GM23338 (cell line): ENCODE data around the gene KDELR1. TPM values are rescaled to one million over a fixed set of nuclear protein-coding genes. Genes with fewer than 3 reads are reported as not detected.

ENCODE experiments used
- ATAC-seq: fragments of 200-7000 bp; cut with Tn5 transposase; 3 replicates; pipeline ENCODE4 v1.9.1; 2020
- DNase-seq: peaks from one replicate; pipeline ENCODE4 v3.0.0-alpha.2; 2015; ENCODE audit warnings: low spot score
- H2AFZ ChIP-seq: fragments of 200-600 bp; sonication (generic); 2 replicates; pipeline ENCODE4 v1.8.0; 2016; ENCODE audit warnings: antibody characterized with exemption, mild to moderate bottlenecking, moderate library complexity
- H3F3A ChIP-seq: fragments of 200-600 bp; sonication (generic); replicated peaks from 2 replicates; pipeline ENCODE4 v1.8.0; 2017; ENCODE audit warnings: antibody characterized with exemption, mixed run types, low read depth
- H3K27ac ChIP-seq: fragments of 200-600 bp; sonication (generic); 2 replicates; pipeline ENCODE4 v1.6.1; 2016; ENCODE audit warnings: low read depth
- H3K27me3 ChIP-seq: fragments of 200-600 bp; sonication (generic); 2 replicates; pipeline ENCODE4 v1.8.0; 2016; ENCODE audit warnings: mild to moderate bottlenecking, mixed run types, moderate library complexity; ENCODE audit not compliant: insufficient read depth
- H3K36me3 ChIP-seq: fragments of 200-600 bp; sonication (generic); 2 replicates; pipeline ENCODE4 v1.8.0; 2016; ENCODE audit warnings: mild to moderate bottlenecking; ENCODE audit not compliant: insufficient read depth
- H3K4me1 ChIP-seq: fragments of 200-600 bp; sonication (generic); 2 replicates; pipeline ENCODE4 v1.8.0; 2016; ENCODE audit warnings: mild to moderate bottlenecking, moderate library complexity; ENCODE audit not compliant: insufficient read depth
- H3K4me2 ChIP-seq: fragments of 200-600 bp; sonication (generic); 2 replicates; pipeline ENCODE4 v1.7.1; 2017; ENCODE audit warnings: mixed run types
- H3K4me3 ChIP-seq: fragments of 200-600 bp; sonication (generic); 2 replicates; pipeline ENCODE4 v1.6.1; 2016; ENCODE audit warnings: mixed run types
- H3K79me2 ChIP-seq: fragments of 200-600 bp; sonication (generic); replicated peaks from 2 replicates; pipeline ENCODE4 v1.8.0; 2017; ENCODE audit warnings: mild to moderate bottlenecking; ENCODE audit not compliant: insufficient read depth
- H3K9me2 ChIP-seq: fragments of 200-600 bp; sonication (generic); 2 replicates; pipeline ENCODE4 v1.8.0; 2017; ENCODE audit not compliant: insufficient read depth
- H4K20me1 ChIP-seq: fragments of 200-600 bp; sonication (generic); replicated peaks from 2 replicates; pipeline ENCODE4 v1.8.0; 2017; ENCODE audit warnings: mild to moderate bottlenecking; ENCODE audit not compliant: insufficient read depth
- H3K27ac Mint-ChIP-seq: 2 replicates; pipeline ENCODE4 v1.8.0; 2020; ENCODE audit warnings: inconsistent platforms, mild to moderate bottlenecking, moderate library complexity, mixed read lengths
- H3K27me3 Mint-ChIP-seq: 3 replicates; pipeline ENCODE4 v1.8.0; 2022; ENCODE audit warnings: low read depth, mild to moderate bottlenecking, moderate library complexity, mixed read lengths, inconsistent platforms; ENCODE audit not compliant: insufficient read depth, poor library complexity
- H3K36me3 Mint-ChIP-seq: 3 replicates; pipeline ENCODE4 v1.8.0; 2021; ENCODE audit warnings: low read depth, mild to moderate bottlenecking, inconsistent platforms, moderate library complexity, mixed read lengths
- H3K4me1 Mint-ChIP-seq: 3 replicates; pipeline ENCODE4 v1.8.0; 2020; ENCODE audit warnings: mild to moderate bottlenecking, inconsistent platforms, mixed read lengths
- H3K4me3 Mint-ChIP-seq: 3 replicates; pipeline ENCODE4 v1.8.0; 2021; ENCODE audit warnings: moderate library complexity, mild to moderate bottlenecking, inconsistent platforms, mixed read lengths
- H3K9me3 Mint-ChIP-seq: 3 replicates; pipeline ENCODE4 v1.8.0; 2020; ENCODE audit warnings: moderate library complexity, mild to moderate bottlenecking, inconsistent platforms, mixed read lengths
- CREB1 ChIP-seq: fragments of 250-450 bp; sonication (Bioruptor Pico); IDR thresholded peaks from 2 replicates; pipeline ENCODE4 v1.5.0; 2020; ENCODE audit warnings: low read depth, mild to moderate bottlenecking, moderate library complexity
- CTCF ChIP-seq, 2 experiments: fragments of 200-600 bp in 1 of 2; sonication (generic) in 1 of 2; conservative IDR thresholded peaks; 2 replicates each; pipeline versions ENCODE4 v1.5.1 to v1.6.1; 2016 to 2017; ENCODE audit warnings: antibody characterized with exemption in 2 of 2, low read depth in 2 of 2, mild to moderate bottlenecking in 2 of 2, moderate library complexity in 1 of 2
- EZH2phosphoT487 ChIP-seq: fragments of 200-600 bp; sonication (generic); IDR thresholded peaks from one replicate; pipeline ENCODE4 v1.8.1; 2018; ENCODE audit warnings: antibody characterized with exemption; ENCODE audit not compliant: unreplicated experiment
- JUNB ChIP-seq: IDR thresholded peaks from one replicate; pipeline ENCODE4 v1.6.1; 2016; ENCODE audit warnings: antibody characterized with exemption; ENCODE audit not compliant: unreplicated experiment
- NANOG ChIP-seq: IDR thresholded peaks from 2 replicates; pipeline ENCODE4 v1.6.1; 2016; ENCODE audit warnings: antibody characterized with exemption, borderline replicate concordance
- POLR2AphosphoS5 ChIP-seq: IDR thresholded peaks from 2 replicates; pipeline ENCODE4 v1.6.1; 2016; ENCODE audit warnings: antibody characterized with exemption, low read depth
- REST ChIP-seq: IDR thresholded peaks from one replicate; pipeline ENCODE4 v1.6.1; 2018; ENCODE audit warnings: antibody characterized with exemption; ENCODE audit not compliant: unreplicated experiment
- ZNF114 ChIP-seq: fragments of 250-450 bp; sonication (Bioruptor Pico); IDR thresholded peaks from 2 replicates; pipeline ENCODE4 v1.5.0; 2020; ENCODE audit warnings: mild to moderate bottlenecking, moderate library complexity
- ZNF331 ChIP-seq: fragments of 250-450 bp; sonication (Bioruptor Pico); IDR thresholded peaks from 2 replicates; pipeline ENCODE4 v1.5.0; 2020; ENCODE audit warnings: low read depth, mild to moderate bottlenecking, moderate library complexity
- ZNF462 ChIP-seq: fragments of 250-450 bp; sonication (Bioruptor Pico); IDR thresholded peaks from 2 replicates; pipeline ENCODE4 v1.5.0; 2020; ENCODE audit warnings: mild to moderate bottlenecking, moderate library complexity
- polyA plus RNA-seq: library from polyadenylated mRNA; unstranded; fragments of >200 nt; fragmentation: Nextera tagmentation; extraction: Ambion mirVana; gene quantifications from 2 replicates; pipeline ENCODE4 v1.2.1, GENCODE V29; 2016
- total RNA-seq: library from RNA; depleted of rRNA; stranded (reverse); fragments of >200 nt; shearing (Covaris generic); gene quantifications from 2 replicates; pipeline ENCODE4 v1.2.3, GENCODE V29; 2014

The KDELR1 gene
- total and polyA plus RNA-seq, 2 experiments from 2014 or later, result 176 to 184 TPM

GRCh38 chr19:48354332-48354992 lies 36.9 kb downstream of the KDELR1 start:
- Mint-ChIP-seq H3K36me3 (peaks cover 3% of the 10 kb centered on the region; the same call in 1 of the 3 replicates), H3K4me3 (no peak overlapping the region), H3K27me3 (peaks cover 9% of the 10 kb centered on the region), H3K9me3 (0 out of 3 replicates have a peak, but pooled peaks cover 3% of the 10 kb centered on the region), H3K27ac (peak overlapping the region; percentile 65; the same call in 1 of the 2 replicates), H3K4me1 (peaks cover 4% of the 10 kb centered on the region)
- DNase-seq (no peak), ATAC-seq (no peak)
- no peak overlapping the region for H3K4me2 ChIP-seq
- no peak overlapping the region for H3K4me3 ChIP-seq
- H3K79me2 ChIP-seq, result no peaks in the 10 kb centered on the region
- H2AFZ ChIP-seq, result no peak overlapping the region
- no peaks in the 10 kb centered on the region for H3K4me1 ChIP-seq
- H3F3A ChIP-seq, result 0 out of 2 replicates have a peak, but pooled peaks cover 2% of the 10 kb centered on the region
- no peak overlapping the region; the same call in 1 of the 2 replicates for H3K27ac ChIP-seq
- no peaks in the 10 kb centered on the region for H3K36me3 ChIP-seq
- peaks cover 4% of the 10 kb centered on the region; the same call in 1 of the 2 replicates for H4K20me1 ChIP-seq
- TF ChIP-seq CTCF (conservative IDR thresholded peaks at IDR 0.05; ENCODE audit: low read depth in 2 of 2), result no peak
- TF ChIP-seq ZNF331 (CRISPR knock-in tag), result no peak
- no peak for TF ChIP-seq CREB1
- H3K9me2 ChIP-seq, result no peaks in the 10 kb centered on the region
- H3K27me3 ChIP-seq, result no peaks in the 10 kb centered on the region

- no peak for ATAC-seq
- Mint-ChIP-seq H3K36me3 (peaks cover 3% of the 10 kb centered on the region; the same call in 1 of the 3 replicates), H3K4me3 (no peak overlapping the region), H3K9me3 (0 out of 3 replicates have a peak, but pooled peaks cover 3% of the 10 kb centered on the region), H3K4me1 (peaks cover 4% of the 10 kb centered on the region), H3K27ac (no peak overlapping the region), H3K27me3 (peaks cover 7% of the 10 kb centered on the region)
- DNase-seq, result no peak
- no peak overlapping the region for H3K4me3 ChIP-seq
- H2AFZ ChIP-seq, result no peak overlapping the region
- no peaks in the 10 kb centered on the region for H3K9me2 ChIP-seq
- H3K27me3 ChIP-seq, result no peaks in the 10 kb centered on the region
- H3K4me1 ChIP-seq, result no peaks in the 10 kb centered on the region
- no peaks in the 10 kb centered on the region for H3K36me3 ChIP-seq
- H3F3A ChIP-seq, result 0 out of 2 replicates have a peak, but pooled peaks cover 2% of the 10 kb centered on the region
- peaks cover 4% of the 10 kb centered on the region; the same call in 1 of the 2 replicates for H4K20me1 ChIP-seq
- H3K4me2 ChIP-seq, result no peak overlapping the region
- no peak overlapping the region for H3K27ac ChIP-seq
- H3K79me2 ChIP-seq, result no peaks in the 10 kb centered on the region
- TF ChIP-seq JUNB, result no peak
- no peak for TF ChIP-seq REST
- TF ChIP-seq NANOG, result no peak
- no peak for TF ChIP-seq POLR2AphosphoS5
- TF ChIP-seq ZNF114 (CRISPR knock-in tag), result no peak
- no peak for TF ChIP-seq ZNF462 (CRISPR knock-in tag)
- no peak for TF ChIP-seq EZH2phosphoT487
Measured at GRCh38 chr19:48353677-48354076, 37.7 kb downstream of the KDELR1 start.
